ENCODE results near the gene CTNNA1.
"Not testable (repeated sequence)": the region's sequence is repeated elsewhere in the genome, so short reads cannot be mapped to it uniquely, and the experiment has no call there.

The CTNNA1 gene

GRCh38 chr5:138752951-138753793 is at the start of gene CTNNA1:
TSS of gene CTNNA1 (plus strand) at chr5:138753425. CDS start at chr5:138781925, 28,500 bp downstream.
- no peak for DNase-seq

DNA sequence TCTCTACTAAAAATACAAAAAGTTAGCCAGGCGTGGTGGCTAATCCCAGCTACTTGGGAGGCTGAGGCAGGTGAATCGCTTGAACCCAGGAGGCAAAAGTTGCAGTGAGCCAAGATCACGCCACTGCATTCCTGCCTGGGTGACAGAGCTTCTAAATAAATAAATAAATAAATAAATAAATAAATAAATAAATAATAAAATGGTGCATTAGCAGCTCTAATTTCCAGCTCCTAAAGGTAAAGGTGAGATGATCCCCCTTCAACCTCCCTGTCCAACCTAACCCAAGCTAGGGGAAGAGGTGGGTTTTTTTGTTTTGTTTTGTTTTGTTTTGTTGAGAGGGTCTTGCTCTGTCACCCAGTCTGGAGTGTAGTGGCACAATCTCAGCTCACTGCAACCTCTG is 49.4 kb upstream of the CTNNA1 start:
- DNase-seq = not testable (repeated sequence)

DNA sequence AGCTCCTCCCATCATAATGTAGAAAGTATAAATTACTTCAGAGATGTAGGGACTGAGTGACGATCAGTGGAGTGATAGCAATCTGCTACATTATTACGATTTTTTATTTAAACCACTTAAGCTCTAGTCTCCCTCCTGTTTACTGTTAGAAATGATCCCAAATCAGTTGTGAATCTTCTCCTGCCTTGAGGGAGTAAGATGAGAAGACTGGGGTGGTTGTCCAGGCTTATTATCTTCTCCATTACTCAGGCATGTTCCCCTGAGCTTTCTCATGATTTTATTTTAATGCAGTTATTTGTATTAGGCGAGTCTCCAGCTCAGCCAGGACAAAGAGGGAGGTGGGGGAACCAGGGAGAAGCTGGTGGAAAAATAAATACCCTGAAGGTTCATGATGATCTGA is 48.2 kb upstream of the CTNNA1 start:
- DNase-seq = no peak

GRCh38 chr5:138705567-138705966 is 47.7 kb upstream of the CTNNA1 start:
- DNase-seq = no peak

DNA sequence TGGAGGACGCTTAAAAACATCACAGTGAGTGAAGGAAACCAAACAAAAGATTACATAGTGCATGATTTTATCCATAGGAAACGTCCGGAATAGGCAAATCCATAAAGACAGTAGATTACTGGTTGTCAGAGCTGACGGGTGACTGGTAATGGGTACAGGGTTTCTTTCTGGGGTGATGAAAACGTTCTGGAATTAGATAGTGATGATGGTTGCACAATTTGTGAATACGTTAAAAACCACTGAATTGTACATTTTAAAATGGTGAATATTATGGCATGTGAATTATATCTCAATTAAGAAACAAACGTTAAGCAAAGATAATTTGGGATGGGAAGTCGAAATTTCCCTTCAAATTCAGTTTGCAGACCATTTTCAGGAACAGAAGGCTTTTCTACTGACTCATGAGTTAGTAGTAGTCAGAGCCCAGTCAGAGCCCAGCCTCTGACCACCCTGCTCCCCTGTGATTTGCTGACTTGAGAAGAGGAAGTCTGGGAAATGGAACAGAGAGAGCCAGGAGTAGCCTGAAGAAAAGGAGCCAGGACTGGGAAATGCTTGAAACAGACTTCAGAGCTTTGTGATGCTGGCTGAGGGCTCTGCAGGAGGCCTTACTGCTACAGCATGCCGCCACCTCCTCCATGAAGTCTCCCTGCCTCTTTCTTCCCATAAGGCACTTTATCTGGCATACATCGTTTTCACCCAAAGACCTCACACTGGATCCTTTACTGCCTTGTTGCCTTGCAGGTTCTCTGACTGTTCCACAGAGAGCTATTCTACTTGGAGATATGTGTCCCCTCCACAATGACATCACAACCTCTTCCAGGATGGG is 46.4 kb upstream of the CTNNA1 start:
- DNase-seq = no peak

DNA sequence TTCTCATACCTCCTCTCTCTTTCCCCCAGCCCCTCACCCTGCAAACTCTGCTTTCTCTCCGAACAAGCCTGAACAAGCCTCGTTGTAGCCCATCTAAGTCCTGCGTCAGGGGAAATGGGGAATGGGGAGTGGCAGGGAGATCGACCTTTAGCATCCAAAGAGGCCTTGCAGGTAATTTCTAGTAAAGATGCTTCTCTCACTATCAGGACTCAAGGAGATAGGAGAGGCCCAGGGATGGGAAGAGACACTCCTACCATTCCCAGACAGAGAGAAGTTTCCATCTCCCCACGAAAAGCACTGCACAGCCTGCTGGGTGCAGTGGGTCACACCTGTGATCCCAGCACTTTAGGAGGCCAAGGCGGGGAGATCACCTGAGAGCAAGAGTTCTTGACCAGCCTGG is 44.4 kb upstream of the CTNNA1 start:
- DNase-seq = no peak

- no peak for DNase-seq
Observed at GRCh38 chr5:138709202-138709601, 44.0 kb upstream of the CTNNA1 start.

- DNase-seq = no peak
Observed at GRCh38 chr5:138711087-138711486, 42.1 kb upstream of the CTNNA1 start.

GRCh38 chr5:138711811-138712210 is 41.4 kb upstream of the CTNNA1 start:
- no peak for DNase-seq

GRCh38 chr5:138712324-138712723 is 40.9 kb upstream of the CTNNA1 start:
- DNase-seq = no peak

DNA sequence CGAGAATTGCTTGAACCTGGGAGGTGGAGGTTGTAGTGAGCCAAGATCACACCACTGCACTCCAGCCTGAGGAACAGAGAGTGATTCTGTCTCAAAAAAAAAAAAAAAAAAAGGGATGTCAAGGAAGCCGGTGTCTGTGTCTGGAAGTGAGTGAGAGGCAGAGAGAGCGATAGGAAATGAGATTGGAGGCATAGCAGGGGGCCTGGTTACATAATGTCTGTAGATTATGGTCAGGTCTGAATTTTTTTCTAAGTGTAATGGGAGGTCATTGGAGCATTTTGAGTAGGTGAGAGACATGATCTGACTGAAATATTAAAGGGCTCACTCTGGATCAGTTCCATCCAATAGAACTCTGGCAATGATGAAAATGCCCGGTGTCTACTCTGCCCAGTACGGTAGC is 40.4 kb upstream of the CTNNA1 start:
- DNase-seq = no peak

DNA sequence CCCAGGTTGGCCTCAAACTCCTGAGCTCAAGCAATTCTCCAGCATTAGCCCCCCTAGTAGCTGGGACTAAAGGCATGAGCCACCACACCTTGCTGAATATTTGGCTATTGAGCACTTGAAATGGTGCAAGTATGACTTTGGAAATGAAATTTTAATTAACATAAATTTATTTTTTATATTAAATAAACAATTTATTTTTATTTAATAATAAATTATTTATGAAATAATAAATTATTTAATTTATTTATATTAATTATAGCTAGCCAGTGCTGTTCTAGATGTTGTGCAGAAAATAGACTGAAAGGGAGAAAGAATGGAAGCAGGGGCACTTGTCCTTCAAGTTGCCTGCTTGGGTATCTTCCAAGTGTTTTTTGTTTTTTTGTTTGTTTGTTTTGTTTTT is 40.0 kb upstream of the CTNNA1 start:
- no peak for DNase-seq

DNA sequence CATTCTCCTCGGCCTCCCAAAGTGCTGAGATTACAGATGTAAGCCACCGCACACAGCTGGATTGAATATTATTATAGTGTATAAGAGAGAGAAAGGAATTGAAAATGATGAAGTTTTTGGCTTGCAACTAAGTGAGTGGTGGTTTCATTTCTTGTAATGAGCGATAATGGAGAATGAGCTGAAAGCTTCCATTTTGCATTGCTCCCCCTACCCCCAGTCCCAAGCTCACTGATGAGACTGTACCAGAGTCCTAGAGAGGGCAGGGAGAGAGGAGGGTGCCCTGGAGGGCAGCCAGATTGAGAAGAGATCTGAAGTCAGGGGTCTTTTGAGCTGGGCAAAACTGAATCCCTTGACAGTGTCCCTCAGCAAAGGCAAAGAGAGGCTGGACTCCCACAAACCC is 38.5 kb upstream of the CTNNA1 start:
- DNase-seq = no peak

DNA sequence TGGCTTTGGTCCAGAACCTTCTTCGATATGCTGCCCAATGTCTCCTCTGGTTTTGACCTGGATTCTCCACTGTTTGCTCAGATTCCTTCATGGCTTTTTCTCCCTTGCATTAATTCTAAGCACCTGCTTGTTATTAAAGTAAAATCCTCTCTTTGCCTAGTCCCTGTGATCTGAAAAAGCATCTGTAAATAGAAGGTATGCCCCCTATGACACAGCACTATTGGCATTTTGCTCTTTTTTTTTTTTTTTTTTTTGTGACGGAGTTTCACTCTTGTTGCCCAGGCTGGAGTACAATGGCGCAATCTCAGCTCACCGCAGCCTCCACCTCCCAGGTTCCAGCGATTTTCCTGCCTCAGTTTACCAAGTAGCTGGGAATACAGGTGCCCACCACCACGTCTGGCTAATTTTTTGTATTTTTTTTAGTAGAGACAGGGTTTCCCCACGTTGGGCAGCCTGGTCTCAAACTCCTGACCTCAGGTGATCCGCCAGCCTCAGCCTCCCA is 37.2 kb upstream of the CTNNA1 start:
- not testable (repeated sequence) for DNase-seq

GRCh38 chr5:138716456-138716924 is 36.7 kb upstream of the CTNNA1 start:
- DNase-seq = no peak

DNA sequence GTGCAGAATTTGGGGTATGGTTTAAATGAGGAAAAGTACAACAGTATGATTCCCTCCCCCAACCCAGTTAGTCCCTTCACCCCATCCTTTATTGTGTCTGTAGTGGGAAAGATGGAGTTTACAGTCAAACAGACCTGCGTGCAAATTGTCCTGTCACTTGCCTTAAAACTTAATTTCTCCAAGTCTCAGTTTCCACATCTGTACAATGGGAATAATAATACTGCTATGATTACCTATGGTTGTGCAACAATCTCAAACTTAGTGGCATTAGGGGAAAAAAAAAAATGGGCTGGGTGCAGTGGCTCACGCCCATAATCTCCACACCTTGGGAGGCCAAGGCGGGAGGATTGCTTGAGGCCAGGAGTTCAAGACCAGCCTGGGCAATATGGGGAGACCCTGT is 35.8 kb upstream of the CTNNA1 start:
- no peak for DNase-seq

- DNase-seq = no peak
Observed at GRCh38 chr5:138719811-138720210, 33.4 kb upstream of the CTNNA1 start.

DNA sequence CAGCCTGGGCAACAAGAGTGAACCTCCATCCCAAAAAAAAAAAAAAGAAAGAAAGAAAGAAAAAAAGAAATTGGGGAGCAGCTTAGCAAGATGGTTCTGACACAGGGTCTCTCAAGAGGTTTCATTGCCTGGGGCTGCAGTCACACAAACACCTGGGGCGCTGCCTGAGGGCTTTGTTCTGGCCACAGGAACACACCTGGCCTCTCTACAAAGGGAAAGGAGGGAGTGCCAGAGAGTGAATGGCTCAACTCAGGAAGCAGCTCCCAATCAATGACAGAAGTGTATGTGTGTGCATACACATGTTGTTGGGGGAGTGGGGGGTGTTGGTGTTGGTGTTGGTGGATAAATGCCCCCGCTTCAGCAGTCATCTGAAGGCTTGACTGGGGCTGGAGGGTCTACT is 32.4 kb upstream of the CTNNA1 start:
- no peak for DNase-seq

GRCh38 chr5:138721979-138722378 is 31.2 kb upstream of the CTNNA1 start:
- no peak for DNase-seq

DNA sequence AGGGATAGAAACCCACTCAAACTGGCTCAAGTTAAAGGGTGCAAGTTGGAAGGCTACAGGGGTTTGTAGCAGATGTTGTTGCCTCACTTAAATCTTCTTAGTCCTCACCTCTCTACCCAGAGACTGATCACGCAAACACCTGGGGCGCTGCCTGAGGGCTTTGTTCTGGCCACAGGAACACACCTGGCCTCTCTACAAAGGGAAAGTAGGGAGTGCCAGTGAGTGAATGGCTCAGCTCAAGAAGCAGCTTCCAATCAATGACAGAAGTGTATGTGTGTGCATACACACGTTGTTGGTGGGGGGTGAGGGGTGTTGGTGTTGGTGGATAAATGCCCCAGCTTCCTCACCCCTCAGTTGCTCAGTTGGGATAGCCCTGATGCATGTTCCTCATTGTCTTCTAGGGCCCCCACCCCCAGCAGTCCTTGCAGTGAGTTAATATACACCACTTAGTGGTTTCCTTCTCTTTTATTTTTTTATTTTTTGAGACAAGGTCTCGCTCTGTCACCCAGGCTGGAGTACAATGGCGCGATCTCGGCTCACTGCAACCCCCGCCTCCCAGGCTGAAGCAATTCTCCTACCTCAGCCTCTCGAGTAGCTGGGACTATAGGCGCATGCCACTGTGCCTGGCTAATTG is 30.6 kb upstream of the CTNNA1 start:
- no peak for DNase-seq

GRCh38 chr5:138724470-138725146 is 28.6 kb upstream of the CTNNA1 start:
- no peak for DNase-seq

- DNase-seq = no peak
Observed at GRCh38 chr5:138725153-138725817, 27.9 kb upstream of the CTNNA1 start.
